ENCODE measurements around the gene RNASE8.
"Not testable (repeated sequence)": the region's sequence is repeated elsewhere in the genome, so short reads cannot be mapped to it uniquely, and the experiment has no call there.

DNA sequence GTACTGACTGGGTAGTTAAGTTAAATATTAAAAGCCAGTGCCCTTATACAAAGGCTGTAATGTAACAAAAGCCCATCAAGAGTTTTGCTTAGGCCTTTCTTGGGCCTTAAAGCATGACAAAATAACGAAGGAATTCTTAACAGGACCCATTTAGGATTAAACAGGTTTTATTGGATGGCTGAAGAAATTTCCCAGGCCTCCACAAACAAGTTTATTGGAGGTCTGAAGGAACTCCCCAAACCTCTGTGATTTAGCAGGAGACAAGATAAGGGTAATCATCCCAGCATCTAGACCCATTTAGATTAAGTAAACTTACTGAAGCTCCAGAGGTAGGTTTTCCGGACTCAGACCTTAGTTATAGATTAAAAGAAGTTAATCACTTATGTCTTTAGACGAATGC is 47.9 kb upstream of the RNASE8 start:
- TF ChIP-seq, protein P1, sequence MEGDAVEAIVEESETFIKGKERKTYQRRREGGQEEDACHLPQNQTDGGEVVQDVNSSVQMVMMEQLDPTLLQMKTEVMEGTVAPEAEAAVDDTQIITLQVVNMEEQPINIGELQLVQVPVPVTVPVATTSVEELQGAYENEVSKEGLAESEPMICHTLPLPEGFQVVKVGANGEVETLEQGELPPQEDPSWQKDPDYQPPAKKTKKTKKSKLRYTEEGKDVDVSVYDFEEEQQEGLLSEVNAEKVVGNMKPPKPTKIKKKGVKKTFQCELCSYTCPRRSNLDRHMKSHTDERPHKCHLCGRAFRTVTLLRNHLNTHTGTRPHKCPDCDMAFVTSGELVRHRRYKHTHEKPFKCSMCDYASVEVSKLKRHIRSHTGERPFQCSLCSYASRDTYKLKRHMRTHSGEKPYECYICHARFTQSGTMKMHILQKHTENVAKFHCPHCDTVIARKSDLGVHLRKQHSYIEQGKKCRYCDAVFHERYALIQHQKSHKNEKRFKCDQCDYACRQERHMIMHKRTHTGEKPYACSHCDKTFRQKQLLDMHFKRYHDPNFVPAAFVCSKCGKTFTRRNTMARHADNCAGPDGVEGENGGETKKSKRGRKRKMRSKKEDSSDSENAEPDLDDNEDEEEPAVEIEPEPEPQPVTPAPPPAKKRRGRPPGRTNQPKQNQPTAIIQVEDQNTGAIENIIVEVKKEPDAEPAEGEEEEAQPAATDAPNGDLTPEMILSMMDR (IDR thresholded peaks at IDR 0.05; ENCODE audit: insufficient read depth, low read depth, low read length), result not testable (repeated sequence)
- not testable (repeated sequence) for TF ChIP-seq EZH2 (IDR thresholded peaks at IDR 0.05; ENCODE audit: insufficient read depth, low read length)

Measured in astrocyte (in vitro differentiated cells and primary cell).